Adipocyte (in vitro differentiated cells): Measurements from ENCODE around the gene CACNA1H.
"Not testable (repeated sequence)": the region's sequence is repeated elsewhere in the genome, so short reads cannot be mapped to it uniquely, and the experiment has no call there.

Experiments
- DNase-seq: peaks from one replicate; pipeline ENCODE4 v3.0.0-alpha.2; 2015; ENCODE audit warnings: low read depth
- H3K27me3 ChIP-seq: replicated peaks from 2 replicates; pipeline ENCODE4 v1.7.0; 2013; ENCODE audit warnings: mild to moderate bottlenecking, low read length, moderate library complexity; ENCODE audit not compliant: control insufficient read depth, insufficient read depth
- H3K36me3 ChIP-seq: 2 replicates; pipeline ENCODE4 v1.7.0; 2013; ENCODE audit warnings: low read length, mild to moderate bottlenecking, moderate library complexity; ENCODE audit not compliant: control insufficient read depth, insufficient read depth, severe bottlenecking
- H3K4me1 ChIP-seq: 2 replicates; pipeline ENCODE4 v1.7.0; 2013; ENCODE audit warnings: mild to moderate bottlenecking, low read length, moderate library complexity; ENCODE audit not compliant: control insufficient read depth, insufficient read depth
- H3K4me3 ChIP-seq: 2 replicates; pipeline ENCODE4 v1.7.0; 2013; ENCODE audit warnings: mild to moderate bottlenecking, low read length, moderate library complexity
- H3K9ac ChIP-seq: 2 replicates; pipeline ENCODE4 v1.7.0; 2013; ENCODE audit warnings: mild to moderate bottlenecking, low read length, moderate library complexity
- H3K9me3 ChIP-seq: 2 replicates; pipeline ENCODE4 v1.7.0; 2013; ENCODE audit warnings: mild to moderate bottlenecking, low read length, moderate library complexity; ENCODE audit not compliant: control insufficient read depth

Gene CACNA1H

GRCh38 chr16:1243907-1244850, 91.3 kb downstream of the CACNA1H start:
- H3K27me3 ChIP-seq: peaks cover 29% of the 10 kb centered on the region
- not testable (repeated sequence) for H3K4me1 ChIP-seq, H3K9ac ChIP-seq, H3K4me3 ChIP-seq, DNase-seq, H3K36me3 ChIP-seq, H3K9me3 ChIP-seq

GRCh38 chr16:1244881-1245280, 92.0 kb downstream of the CACNA1H start:
- H3K4me3 ChIP-seq: no peak overlapping the region
- no peak for DNase-seq
- H3K36me3 ChIP-seq: no peaks in the 10 kb centered on the region
- no peaks in the 10 kb centered on the region for H3K4me1 ChIP-seq
- H3K27me3 ChIP-seq: peaks cover 29% of the 10 kb centered on the region
- no peak overlapping the region for H3K9ac ChIP-seq
- no peaks in the 10 kb centered on the region for H3K9me3 ChIP-seq

- Histone ChIP-seq H3K36me3 (no peaks in the 10 kb centered on the region), H3K4me1 (no peaks in the 10 kb centered on the region), H3K9ac (no peak overlapping the region), H3K9me3 (no peaks in the 10 kb centered on the region), H3K4me3 (no peak overlapping the region), H3K27me3 (peaks cover 29% of the 10 kb centered on the region)
- no peak for DNase-seq
These were observed 92.6 kb downstream of the CACNA1H start for GRCh38 chr16:1245452-1246020.

- not testable (repeated sequence) for H3K4me3 ChIP-seq, DNase-seq, H3K9ac ChIP-seq, H3K4me1 ChIP-seq, H3K9me3 ChIP-seq, H3K36me3 ChIP-seq
- H3K27me3 ChIP-seq: peaks cover 29% of the 10 kb centered on the region
These were observed 95.1 kb downstream of the CACNA1H start for GRCh38 chr16:1247903-1248537.

GRCh38 chr16:1249031-1249755, 96.3 kb downstream of the CACNA1H start:
- H3K9ac ChIP-seq, H3K9me3 ChIP-seq, H3K36me3 ChIP-seq, H3K4me3 ChIP-seq, DNase-seq, H3K4me1 ChIP-seq: not testable (repeated sequence)
- H3K27me3 ChIP-seq: peaks cover 26% of the 10 kb centered on the region

GRCh38 chr16:1253701-1254364, 100.9 kb downstream of the CACNA1H start:
- not testable (repeated sequence) for DNase-seq, H3K9ac ChIP-seq, H3K9me3 ChIP-seq, H3K27me3 ChIP-seq, H3K36me3 ChIP-seq, H3K4me3 ChIP-seq, H3K4me1 ChIP-seq

- H3K9me3 ChIP-seq, DNase-seq, H3K9ac ChIP-seq, H3K4me1 ChIP-seq, H3K36me3 ChIP-seq, H3K4me3 ChIP-seq: not testable (repeated sequence)
- H3K27me3 ChIP-seq: peaks cover 15% of the 10 kb centered on the region
These were observed 101.9 kb downstream of the CACNA1H start for GRCh38 chr16:1254821-1255220.

GRCh38 chr16:1255276-1256122, 102.6 kb downstream of the CACNA1H start, which contains the start of gene TPSD1:
Gene TPSD1 (plus strand): TSS chr16:1256069. CDS start chr16:1256281, 212 bp downstream.
- DNase-seq, H3K36me3 ChIP-seq: not testable (repeated sequence)

GRCh38 chr16:1256296-1256873, 103.5 kb downstream of the CACNA1H start:
- DNase-seq, H3K36me3 ChIP-seq, H3K9ac ChIP-seq, H3K9me3 ChIP-seq, H3K4me3 ChIP-seq, H3K4me1 ChIP-seq: not testable (repeated sequence)
- H3K27me3 ChIP-seq: peaks cover 15% of the 10 kb centered on the region

More at GRCh38 chr16:1255276-1256122, 102.6 kb downstream of the CACNA1H start, which contains the start of gene TPSD1:
- not testable (repeated sequence) for H3K9me3 ChIP-seq, H3K4me1 ChIP-seq, H3K9ac ChIP-seq, H3K4me3 ChIP-seq
- peaks cover 15% of the 10 kb centered on the region for H3K27me3 ChIP-seq

- no peaks in the 10 kb centered on the region for H3K4me1 ChIP-seq
- H3K9me3 ChIP-seq: no peaks in the 10 kb centered on the region
- H3K36me3 ChIP-seq: no peaks in the 10 kb centered on the region
- no peak overlapping the region for H3K4me3 ChIP-seq
- H3K27me3 ChIP-seq: peaks cover 19% of the 10 kb centered on the region
- DNase-seq: no peak
- H3K9ac ChIP-seq: no peak overlapping the region
These were observed 104.0 kb downstream of the CACNA1H start for GRCh38 chr16:1256874-1257322.
